Measurements from ENCODE around the gene SDK1. TPM values are rescaled to one million over a fixed set of nuclear protein-coding genes. Genes with fewer than 3 reads are reported as not detected.

The SDK1 gene
- total and polyA plus RNA-seq, 2 donors (not counting 3 experiments of a cell fraction or from before 2014, with no cell fraction given) = 1.6 to 3.9 TPM

DNA sequence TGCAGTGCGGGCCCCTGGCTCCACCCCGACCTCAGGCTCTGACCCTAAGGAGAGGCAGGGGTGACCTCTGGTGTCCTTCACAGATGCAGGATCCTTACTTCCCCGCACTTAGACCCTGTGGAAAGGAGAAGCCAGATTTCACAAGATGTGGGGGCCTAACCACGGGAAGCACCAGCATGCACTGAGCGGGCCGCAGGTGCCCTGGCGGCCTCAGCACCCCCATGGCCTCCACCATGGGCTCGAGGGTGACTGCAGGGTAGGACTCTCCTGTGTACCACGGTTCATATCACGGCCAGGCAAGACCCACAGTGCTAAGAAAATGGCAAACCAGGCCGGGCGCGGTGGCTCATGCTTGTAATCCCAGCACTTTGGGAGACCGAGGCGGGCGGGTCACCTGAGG is 971.1 kb downstream of the SDK1 start:
- CTCF ChIA-PET = no interaction called here
- TF ChIP-seq EZH2 (IDR thresholded peaks at IDR 0.05; ENCODE audit: borderline replicate concordance, low read depth, low read length, severe bottlenecking) (no peak), GATA2 (IDR thresholded peaks at IDR 0.05; ENCODE audit: insufficient read depth, insufficient read length, low read depth, low read length) (no peak), CTCF (IDR thresholded peaks at IDR 0.05; ENCODE audit: extremely low read depth in 1 of 2, insufficient read depth in 1 of 2, low read depth in 1 of 2, low read length in 2 of 2) (no peak), MYC (IDR thresholded peaks at IDR 0.05; ENCODE audit: low read depth, low read length) (no peak), JUN (IDR thresholded peaks at IDR 0.05; ENCODE audit: borderline replicate concordance, insufficient read depth, insufficient read length, low read depth) (no peak), FOS (IDR thresholded peaks at IDR 0.05; ENCODE audit: borderline replicate concordance, insufficient read depth, low read length) (no peak), POLR2AphosphoS5 (IDR thresholded peaks at IDR 0.05; ENCODE audit: insufficient read depth, low read depth, low read length) (no peak), POLR2A (IDR thresholded peaks at IDR 0.05; ENCODE audit: low read depth, low read length) (no peak)
- TF ChIP-seq, protein P1, sequence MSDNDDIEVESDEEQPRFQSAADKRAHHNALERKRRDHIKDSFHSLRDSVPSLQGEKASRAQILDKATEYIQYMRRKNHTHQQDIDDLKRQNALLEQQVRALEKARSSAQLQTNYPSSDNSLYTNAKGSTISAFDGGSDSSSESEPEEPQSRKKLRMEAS (IDR thresholded peaks at IDR 0.05; ENCODE audit: insufficient read depth, insufficient read length) = no peak

More for the DNA sequence above, 971.1 kb downstream of the SDK1 start:
- no peaks in the 10 kb centered on the region for H3K36me3 ChIP-seq (ENCODE audit: control insufficient read depth in 2 of 2, extremely low read depth in 1 of 2, insufficient read depth in 2 of 2, low read length in 2 of 2)
- POLR2A ChIA-PET = no interaction called here
- H3K79me2 ChIP-seq (ENCODE audit: control insufficient read depth, insufficient read depth, low read length) = no peaks in the 10 kb centered on the region
- no peak overlapping the region for H3K4me2 ChIP-seq (ENCODE audit: insufficient read depth, low read length)
- H3K27ac ChIP-seq (ENCODE audit: insufficient read depth, low read depth, low read length) = no peak overlapping the region
- H4K20me1 ChIP-seq (replicated peaks; ENCODE audit: control insufficient read depth, extremely low read depth, insufficient read depth, low read length) = no peaks in the 10 kb centered on the region
- DNase-seq (ENCODE audit: low read depth, low spot score) (no peak), FAIRE-seq (no peak)
- no peaks in the 10 kb centered on the region for H3K4me1 ChIP-seq (ENCODE audit: control insufficient read depth, extremely low read depth, insufficient read depth, low read length)
- intact Hi-C loops (cut with micrococcal nuclease) = no loop called here
- dilution Hi-C loops (cut with MboI; ENCODE audit: extremely low pct_ligation_motif_present, low sequenced_read_pairs) = no loop called here
- H3K9ac ChIP-seq (replicated peaks; ENCODE audit: extremely low read depth, insufficient read depth, low read length) = no peak overlapping the region
- no peaks in the 10 kb centered on the region for H3K9me1 ChIP-seq (replicated peaks; ENCODE audit: control insufficient read depth, extremely low read depth, insufficient read depth, low read length)
- no peak overlapping the region for H2AFZ ChIP-seq (ENCODE audit: low read depth, low read length)
- no peaks in the 10 kb centered on the region for H3K27me3 ChIP-seq (ENCODE audit: control insufficient read depth in 2 of 2, insufficient read depth in 2 of 2, low read length in 2 of 2)
- no TSS peak for BruUV-seq (replicated peaks)
- H3K9me3 ChIP-seq (replicated peaks; ENCODE audit: control insufficient read depth, insufficient read depth, low read length) = no peaks in the 10 kb centered on the region
- no peak overlapping the region for H3K4me3 ChIP-seq (replicated peaks in 1 of 3; ENCODE audit: insufficient read depth in 1 of 3, low read depth in 1 of 3, low read length in 3 of 3)

Data from endothelial cell of umbilical vein (primary cell).